GM12801 (cell line): ENCODE data around the gene CTNNA1.

Source experiments
- CTCF ChIP-seq: IDR thresholded peaks from one replicate; pipeline ENCODE4 v1.5.1; 2011; ENCODE audit warnings: control low read depth; ENCODE audit not compliant: insufficient read length; ENCODE audit errors: extremely low read depth

The CTNNA1 gene

DNA sequence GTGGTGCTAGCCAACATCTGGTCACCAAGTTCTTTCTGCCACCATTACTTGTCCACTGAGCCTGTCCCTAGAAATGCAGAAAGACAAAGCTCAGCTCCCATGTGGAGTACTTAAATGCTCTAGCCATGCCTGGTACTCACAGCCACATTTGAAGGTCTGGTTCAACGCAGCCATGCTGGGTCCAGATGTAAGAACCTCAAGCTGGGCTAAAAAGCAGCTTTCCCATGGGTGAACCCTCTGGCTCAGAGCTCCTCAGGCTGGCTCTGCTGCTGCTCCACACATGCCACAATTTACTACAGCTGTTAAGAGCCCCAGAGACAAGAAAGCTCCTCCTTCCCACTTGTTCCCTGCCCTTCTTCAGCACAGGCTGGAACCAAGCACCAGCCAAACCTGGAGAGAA lies 219.0 kb downstream of the CTNNA1 start:
- no peak for TF ChIP-seq CTCF

- no peak for TF ChIP-seq CTCF
Measured at GRCh38 chr5:138972836-138973235, 219.6 kb downstream of the CTNNA1 start.

- no peak for TF ChIP-seq CTCF
Measured at GRCh38 chr5:138974227-138975063, 221.2 kb downstream of the CTNNA1 start.

GRCh38 chr5:138975098-138975847 lies 222.0 kb downstream of the CTNNA1 start:
- no peak for TF ChIP-seq CTCF

DNA sequence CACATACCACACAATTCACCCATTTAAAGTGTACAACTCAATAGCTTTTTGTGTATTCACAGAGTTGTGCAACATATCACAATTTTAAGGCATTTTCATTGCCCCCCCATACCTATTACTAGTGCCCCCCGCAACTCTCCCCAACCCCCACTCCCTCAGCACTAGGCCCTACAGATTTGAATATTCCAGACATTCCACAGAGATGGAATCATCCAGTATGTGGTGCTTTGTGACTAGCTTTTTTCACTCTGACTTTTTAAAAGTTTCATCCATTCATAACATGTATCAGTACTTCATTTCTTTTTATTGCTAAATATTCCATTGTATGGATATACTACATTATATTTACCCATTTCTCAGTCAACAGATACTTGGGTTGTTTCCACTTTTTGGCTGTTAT lies 224.9 kb downstream of the CTNNA1 start:
- TF ChIP-seq CTCF, result no peak

DNA sequence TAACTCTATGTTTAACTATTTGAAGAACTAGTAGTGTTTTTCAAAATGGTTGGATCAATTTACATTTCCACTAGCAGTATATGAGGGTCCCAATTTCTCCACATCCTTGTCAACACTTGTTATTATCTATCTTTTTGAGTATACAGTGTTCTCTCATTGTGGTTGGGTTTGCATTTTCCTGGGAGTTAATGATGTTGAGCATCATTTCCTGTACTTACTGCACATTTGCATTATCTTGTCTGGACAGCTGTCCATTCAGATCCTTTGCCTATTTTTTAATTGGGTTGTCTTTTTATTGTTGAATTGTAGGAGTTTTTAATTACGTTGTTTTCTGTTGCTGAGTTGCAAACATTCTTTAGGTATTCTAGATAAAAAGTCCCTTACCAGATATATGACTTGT lies 225.4 kb downstream of the CTNNA1 start:
- TF ChIP-seq CTCF, result no peak

DNA sequence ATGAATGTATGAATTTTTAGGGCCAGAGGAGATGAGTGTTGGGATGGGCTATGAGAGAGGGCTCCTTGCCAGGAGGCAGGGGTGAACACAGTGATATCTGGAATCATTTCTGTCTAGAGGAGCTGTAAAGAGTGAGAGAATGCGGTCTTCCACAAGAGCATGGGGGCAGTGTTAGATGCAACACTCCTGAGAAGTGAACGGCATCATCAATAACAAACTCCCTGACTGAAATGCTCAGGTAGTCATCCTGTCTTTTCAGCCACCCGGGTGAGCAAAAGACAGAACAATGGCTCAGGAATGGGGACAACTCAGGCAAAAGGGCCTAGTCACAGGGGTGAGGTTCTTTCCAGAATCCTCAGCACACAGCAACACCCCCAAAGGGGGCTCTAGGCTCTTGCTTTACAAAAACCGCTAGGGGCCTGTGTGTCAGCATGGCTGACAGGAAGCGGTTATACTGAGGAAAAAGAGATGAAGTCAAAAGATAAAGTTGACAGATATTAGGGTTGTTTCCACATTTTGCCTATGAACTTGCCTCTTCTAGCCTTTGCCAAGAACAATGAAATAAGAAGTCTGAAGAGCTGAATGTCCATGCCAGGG lies 226.6 kb downstream of the CTNNA1 start:
- TF ChIP-seq CTCF, result no peak
